Fibroblast of lung (primary cell): ENCODE results near the gene DLL1. TPM values are rescaled to one million over a fixed set of nuclear protein-coding genes. Genes with fewer than 3 reads are reported as not detected.

Source experiments
- DNase-seq, 2 donors: peaks; one replicate each; pipeline versions ENCODE4 v3.0.0 to v3.0.0-alpha.2; 2010; ENCODE audit warnings: low read depth in 2 of 2
- H2AFZ ChIP-seq: 2 replicates; pipeline ENCODE4 v1.5.1; 2012; ENCODE audit warnings: low read length, control low read depth, inconsistent platforms
- H3K27ac ChIP-seq: 2 replicates; pipeline ENCODE4 v1.5.1; 2011; ENCODE audit warnings: low read length, control low read depth; ENCODE audit not compliant: insufficient read depth
- H3K27me3 ChIP-seq: 2 replicates; pipeline ENCODE4 v1.5.1; 2011; ENCODE audit warnings: mild to moderate bottlenecking, low read length; ENCODE audit not compliant: control insufficient read depth, insufficient read depth
- H3K36me3 ChIP-seq: 2 replicates; pipeline ENCODE4 v1.5.1; 2011; ENCODE audit warnings: low read length; ENCODE audit not compliant: control insufficient read depth, insufficient read depth
- H3K4me1 ChIP-seq: 2 replicates; pipeline ENCODE4 v1.5.1; 2011; ENCODE audit warnings: low read length; ENCODE audit not compliant: control insufficient read depth, insufficient read depth; ENCODE audit errors: extremely low read depth
- H3K4me2 ChIP-seq: 2 replicates; pipeline ENCODE4 v1.5.1; 2011; ENCODE audit warnings: low read length, control low read depth; ENCODE audit not compliant: insufficient read depth; ENCODE audit errors: extremely low read depth
- H3K4me3 ChIP-seq, 4 experiments: fragments of 200-600 bp in 1 of 4; sonication (generic) in 1 of 4; replicated peaks in 1 of 4; 2 replicates each; pipeline ENCODE4 v1.5.1; 2011 to 2016; ENCODE audit warnings: low read length in 4 of 4, low read depth in 3 of 4, mild to moderate bottlenecking in 3 of 4, control low read depth in 2 of 4, inconsistent platforms in 1 of 4, mixed read lengths in 1 of 4; ENCODE audit not compliant: insufficient read depth in 1 of 4; ENCODE audit errors: control extremely low read depth in 1 of 4
- H3K79me2 ChIP-seq: 2 replicates; pipeline ENCODE4 v1.5.1; 2012; ENCODE audit warnings: mild to moderate bottlenecking, low read length, inconsistent platforms; ENCODE audit not compliant: control insufficient read depth, insufficient read depth
- H3K9ac ChIP-seq: 2 replicates; pipeline ENCODE4 v1.5.1; 2011; ENCODE audit warnings: mild to moderate bottlenecking, low read length, control low read depth; ENCODE audit not compliant: insufficient read depth
- H3K9me3 ChIP-seq: 2 replicates; pipeline ENCODE4 v1.5.1; 2012; ENCODE audit warnings: low read depth, low read length; ENCODE audit not compliant: control insufficient read depth, insufficient read depth
- H4K20me1 ChIP-seq: 2 replicates; pipeline ENCODE4 v1.5.1; 2011; ENCODE audit warnings: low read length; ENCODE audit not compliant: control insufficient read depth, insufficient read depth; ENCODE audit errors: extremely low read depth
- EZH2 ChIP-seq: IDR thresholded peaks from 2 replicates; pipeline ENCODE4 v1.5.1; 2012; ENCODE audit warnings: low read length, control low read depth, mild to moderate bottlenecking; ENCODE audit errors: missing control alignments
- polyA plus RNA-seq, 2 donors: library from polyadenylated mRNA; depleted of rRNA in 1 of 2; stranded (reverse) in 1 of 2; unstranded in 1 of 2; fragments of >200 nt; gene quantifications; 2 replicates each; pipeline ENCODE4 v1.2.1, GENCODE V29; 2011 to 2012; ENCODE audit warnings: missing spikeins in 1 of 2
- total RNA-seq: library from RNA; depleted of rRNA; stranded (reverse); fragments of >200 nt; gene quantifications from 2 replicates; pipeline ENCODE4 v1.2.1, GENCODE V29; 2014
- TF ChIP-seq, protein P1 (sequence below), 2 donors: IDR thresholded peaks in 1 of 2; conservative IDR thresholded peaks in 1 of 2; 1 replicate in 1 of 2; 2 replicates in 1 of 2; pipeline ENCODE4 v1.5.1; 2011 to 2012; ENCODE audit warnings: low read length in 2 of 2, control low read depth in 1 of 2, inconsistent platforms in 1 of 2, low read depth in 1 of 2, mild to moderate bottlenecking in 1 of 2

DLL1 gene
- total and polyA plus RNA-seq, 2 donors (not counting 1 experiment from before 2014, with no cell fraction given) = 0.69 to 12.4 TPM

- Histone ChIP-seq H3K9me3 (no peaks in the 10 kb centered on the region), H3K4me1 (peaks cover 7% of the 10 kb centered on the region), H3K36me3 (no peaks in the 10 kb centered on the region), H3K4me2 (no peak overlapping the region), H3K79me2 (no peaks in the 10 kb centered on the region), H3K27me3 (no peaks in the 10 kb centered on the region), H2AFZ (no peak overlapping the region), H3K9ac (no peak overlapping the region), H3K27ac (no peak overlapping the region), H3K4me3 (no peak overlapping the region), H4K20me1 (no peaks in the 10 kb centered on the region)
- no peak for TF ChIP-seq EZH2
- TF ChIP-seq, protein P1, sequence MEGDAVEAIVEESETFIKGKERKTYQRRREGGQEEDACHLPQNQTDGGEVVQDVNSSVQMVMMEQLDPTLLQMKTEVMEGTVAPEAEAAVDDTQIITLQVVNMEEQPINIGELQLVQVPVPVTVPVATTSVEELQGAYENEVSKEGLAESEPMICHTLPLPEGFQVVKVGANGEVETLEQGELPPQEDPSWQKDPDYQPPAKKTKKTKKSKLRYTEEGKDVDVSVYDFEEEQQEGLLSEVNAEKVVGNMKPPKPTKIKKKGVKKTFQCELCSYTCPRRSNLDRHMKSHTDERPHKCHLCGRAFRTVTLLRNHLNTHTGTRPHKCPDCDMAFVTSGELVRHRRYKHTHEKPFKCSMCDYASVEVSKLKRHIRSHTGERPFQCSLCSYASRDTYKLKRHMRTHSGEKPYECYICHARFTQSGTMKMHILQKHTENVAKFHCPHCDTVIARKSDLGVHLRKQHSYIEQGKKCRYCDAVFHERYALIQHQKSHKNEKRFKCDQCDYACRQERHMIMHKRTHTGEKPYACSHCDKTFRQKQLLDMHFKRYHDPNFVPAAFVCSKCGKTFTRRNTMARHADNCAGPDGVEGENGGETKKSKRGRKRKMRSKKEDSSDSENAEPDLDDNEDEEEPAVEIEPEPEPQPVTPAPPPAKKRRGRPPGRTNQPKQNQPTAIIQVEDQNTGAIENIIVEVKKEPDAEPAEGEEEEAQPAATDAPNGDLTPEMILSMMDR (conservative IDR thresholded peaks at IDR 0.05 in 1 of 2, IDR thresholded peaks at IDR 0.05 in 1 of 2; ENCODE audit: low read depth in 1 of 2, low read length in 2 of 2) = no peak
- DNase-seq = no peak
Measured at GRCh38 chr6:170272341-170273065, 18.4 kb downstream of the DLL1 start.

DNA sequence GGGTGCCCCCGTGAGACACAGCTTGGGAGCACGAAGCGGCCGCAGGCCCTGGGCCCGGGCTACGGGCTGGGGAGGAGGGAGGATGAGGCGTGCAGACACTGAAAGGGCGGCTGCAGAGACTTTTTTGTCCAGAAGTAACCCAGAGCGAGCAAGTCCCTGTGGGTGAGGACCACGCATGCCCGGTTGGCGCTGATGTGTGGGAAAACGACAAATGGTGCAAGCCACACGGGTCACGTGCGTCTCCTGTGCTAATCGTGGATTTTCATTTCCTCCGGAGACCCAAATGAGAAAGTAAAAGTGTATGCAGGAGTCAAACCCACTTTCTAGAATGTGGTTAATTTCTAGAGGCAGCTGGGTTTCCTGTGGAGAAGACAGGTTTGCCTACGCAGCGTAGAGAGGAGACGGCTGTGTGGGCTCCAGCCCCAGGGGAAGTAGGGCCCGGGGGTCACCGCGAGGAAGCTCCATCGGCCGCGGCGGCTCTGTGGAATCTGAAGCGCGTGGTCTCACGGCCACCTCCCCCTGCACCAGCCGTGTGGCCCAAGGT lies 19.0 kb downstream of the DLL1 start:
- Histone ChIP-seq H3K4me1 (peaks cover 6% of the 10 kb centered on the region), H3K9me3 (no peaks in the 10 kb centered on the region), H3K36me3 (no peaks in the 10 kb centered on the region)

GRCh38 chr6:170270984-170271593 lies 19.8 kb downstream of the DLL1 start:
- Histone ChIP-seq H3K9ac (no peak overlapping the region), H3K36me3 (no peaks in the 10 kb centered on the region), H3K4me3 (no peak overlapping the region), H3K27ac (no peak overlapping the region), H3K27me3 (no peaks in the 10 kb centered on the region), H3K4me1 (peaks cover under 1% of the 10 kb centered on the region), H3K9me3 (no peaks in the 10 kb centered on the region), H3K79me2 (no peaks in the 10 kb centered on the region), H3K4me2 (no peak overlapping the region), H2AFZ (no peak overlapping the region), H4K20me1 (no peaks in the 10 kb centered on the region)
- TF ChIP-seq EZH2 = no peak
- TF ChIP-seq, protein P1 (conservative IDR thresholded peaks at IDR 0.05 in 1 of 2, IDR thresholded peaks at IDR 0.05 in 1 of 2; ENCODE audit: low read depth in 1 of 2, low read length in 2 of 2) = no peak
- no peak for DNase-seq

More for the DNA sequence above, 19.0 kb downstream of the DLL1 start:
- H3K79me2 ChIP-seq = no peaks in the 10 kb centered on the region
- H3K4me3 ChIP-seq = no peak overlapping the region
- H3K27me3 ChIP-seq = no peaks in the 10 kb centered on the region
- H3K9ac ChIP-seq = no peak overlapping the region
- no peak overlapping the region for H3K4me2 ChIP-seq
- H3K27ac ChIP-seq = no peak overlapping the region
- no peaks in the 10 kb centered on the region for H4K20me1 ChIP-seq
- TF ChIP-seq, protein P1 (conservative IDR thresholded peaks at IDR 0.05 in 1 of 2, IDR thresholded peaks at IDR 0.05 in 1 of 2; ENCODE audit: low read depth in 1 of 2, low read length in 2 of 2) = no peak
- no peak for DNase-seq
- no peak overlapping the region for H2AFZ ChIP-seq
